ENCODE results near the gene KDR. TPM values are rescaled to one million over a fixed set of nuclear protein-coding genes. Genes with fewer than 3 reads are reported as not detected.

The KDR gene
- total RNA-seq, 1 donor from 2014 or later = 924 TPM

- no peak for DNase-seq (ENCODE audit: low spot score)
- Mint-ChIP-seq H3K27ac (ENCODE audit: unreplicated experiment) (peak overlapping the region; percentile 64), H3K9me3 (ENCODE audit: unreplicated experiment) (no peaks in the 10 kb centered on the region), H3K27me3 (ENCODE audit: unreplicated experiment) (peaks cover 6% of the 10 kb centered on the region), H3K4me3 (ENCODE audit: unreplicated experiment) (peak overlapping the region; percentile 71), H3K36me3 (ENCODE audit: low read depth, unreplicated experiment) (peaks cover 93% of the 10 kb centered on the region), H3K4me1 (ENCODE audit: unreplicated experiment) (peaks cover 92% of the 10 kb centered on the region)
- TF ChIP-seq, protein P1, sequence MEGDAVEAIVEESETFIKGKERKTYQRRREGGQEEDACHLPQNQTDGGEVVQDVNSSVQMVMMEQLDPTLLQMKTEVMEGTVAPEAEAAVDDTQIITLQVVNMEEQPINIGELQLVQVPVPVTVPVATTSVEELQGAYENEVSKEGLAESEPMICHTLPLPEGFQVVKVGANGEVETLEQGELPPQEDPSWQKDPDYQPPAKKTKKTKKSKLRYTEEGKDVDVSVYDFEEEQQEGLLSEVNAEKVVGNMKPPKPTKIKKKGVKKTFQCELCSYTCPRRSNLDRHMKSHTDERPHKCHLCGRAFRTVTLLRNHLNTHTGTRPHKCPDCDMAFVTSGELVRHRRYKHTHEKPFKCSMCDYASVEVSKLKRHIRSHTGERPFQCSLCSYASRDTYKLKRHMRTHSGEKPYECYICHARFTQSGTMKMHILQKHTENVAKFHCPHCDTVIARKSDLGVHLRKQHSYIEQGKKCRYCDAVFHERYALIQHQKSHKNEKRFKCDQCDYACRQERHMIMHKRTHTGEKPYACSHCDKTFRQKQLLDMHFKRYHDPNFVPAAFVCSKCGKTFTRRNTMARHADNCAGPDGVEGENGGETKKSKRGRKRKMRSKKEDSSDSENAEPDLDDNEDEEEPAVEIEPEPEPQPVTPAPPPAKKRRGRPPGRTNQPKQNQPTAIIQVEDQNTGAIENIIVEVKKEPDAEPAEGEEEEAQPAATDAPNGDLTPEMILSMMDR (IDR thresholded peaks at IDR 0.05; ENCODE audit: unreplicated experiment) = no peak
Observed at GRCh38 chr4:55086578-55086977, 38.8 kb downstream of the KDR start.

DNA sequence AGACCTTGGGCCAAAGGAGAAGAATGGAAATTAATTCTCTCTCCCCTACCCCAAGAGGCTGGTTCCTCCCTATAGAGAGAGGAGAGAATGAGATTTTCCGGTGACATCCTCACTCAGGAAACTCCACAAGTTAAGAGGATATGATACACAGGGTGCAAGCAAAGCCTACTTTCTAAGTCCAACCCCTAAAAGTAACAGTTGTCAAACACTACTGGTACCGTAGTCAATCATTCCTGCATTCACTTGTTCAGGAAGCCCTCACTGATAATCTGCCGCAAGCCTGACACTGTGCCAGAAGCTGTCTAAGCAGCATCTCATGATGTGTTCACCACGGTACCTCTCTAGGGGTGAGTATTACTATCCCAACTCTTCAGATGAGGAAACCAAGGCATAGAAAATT lies 41.7 kb downstream of the KDR start:
- Mint-ChIP-seq H3K4me1 (ENCODE audit: unreplicated experiment) (peaks cover 91% of the 10 kb centered on the region), H3K27me3 (ENCODE audit: unreplicated experiment) (peaks cover 17% of the 10 kb centered on the region), H3K9me3 (ENCODE audit: unreplicated experiment) (no peaks in the 10 kb centered on the region), H3K4me3 (ENCODE audit: unreplicated experiment) (peak overlapping the region; percentile 74), H3K27ac (ENCODE audit: unreplicated experiment) (peak overlapping the region; percentile 53), H3K36me3 (ENCODE audit: low read depth, unreplicated experiment) (peaks cover 95% of the 10 kb centered on the region)
- no peak for DNase-seq (ENCODE audit: low spot score)
- TF ChIP-seq, protein P1 (IDR thresholded peaks at IDR 0.05; ENCODE audit: unreplicated experiment) = no peak

DNA sequence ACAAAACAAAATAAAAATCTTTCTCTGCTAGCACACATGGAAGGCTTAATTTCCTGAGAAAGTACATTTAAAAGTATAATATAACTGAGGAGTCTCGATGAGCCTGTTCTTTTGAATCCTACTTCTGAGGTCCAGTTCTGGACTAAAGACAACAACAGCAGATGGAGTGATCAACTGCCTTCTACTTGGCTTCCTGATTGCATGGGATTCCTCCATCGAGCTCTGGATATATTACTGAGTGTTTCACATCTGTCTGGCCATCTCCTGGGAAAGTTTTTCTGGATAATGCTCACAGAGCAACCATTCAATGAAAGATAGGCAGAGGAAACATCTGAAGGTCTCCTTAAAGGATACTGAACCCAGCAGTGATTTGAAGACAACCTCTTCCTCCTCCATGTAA lies 42.6 kb downstream of the KDR start:
- no peak for DNase-seq (ENCODE audit: low spot score)
- Mint-ChIP-seq H3K27ac (ENCODE audit: unreplicated experiment) (peak overlapping the region; percentile 53), H3K4me1 (ENCODE audit: unreplicated experiment) (peaks cover 84% of the 10 kb centered on the region), H3K9me3 (ENCODE audit: unreplicated experiment) (no peaks in the 10 kb centered on the region), H3K36me3 (ENCODE audit: low read depth, unreplicated experiment) (peaks cover 90% of the 10 kb centered on the region), H3K4me3 (ENCODE audit: unreplicated experiment) (peak overlapping the region; percentile 65), H3K27me3 (ENCODE audit: unreplicated experiment) (peaks cover 17% of the 10 kb centered on the region)
- TF ChIP-seq, protein P1 (IDR thresholded peaks at IDR 0.05; ENCODE audit: unreplicated experiment) = no peak

- peak overlapping the region; percentile 75 for H3K4me3 Mint-ChIP-seq (ENCODE audit: unreplicated experiment)
- peaks cover 19% of the 10 kb centered on the region for H3K27me3 Mint-ChIP-seq (ENCODE audit: unreplicated experiment)
- TF ChIP-seq, protein P1 (IDR thresholded peaks at IDR 0.05; ENCODE audit: unreplicated experiment) = no peak
- DNase-seq (ENCODE audit: low spot score) = no peak
- peak overlapping the region; percentile 52 for H3K27ac Mint-ChIP-seq (ENCODE audit: unreplicated experiment)
- peaks cover 74% of the 10 kb centered on the region for H3K4me1 Mint-ChIP-seq (ENCODE audit: unreplicated experiment)
- no peaks in the 10 kb centered on the region for H3K9me3 Mint-ChIP-seq (ENCODE audit: unreplicated experiment)
- H3K36me3 Mint-ChIP-seq (ENCODE audit: low read depth, unreplicated experiment) = peaks cover 67% of the 10 kb centered on the region
Observed at GRCh38 chr4:55080174-55080865, 45.1 kb downstream of the KDR start.

DNA sequence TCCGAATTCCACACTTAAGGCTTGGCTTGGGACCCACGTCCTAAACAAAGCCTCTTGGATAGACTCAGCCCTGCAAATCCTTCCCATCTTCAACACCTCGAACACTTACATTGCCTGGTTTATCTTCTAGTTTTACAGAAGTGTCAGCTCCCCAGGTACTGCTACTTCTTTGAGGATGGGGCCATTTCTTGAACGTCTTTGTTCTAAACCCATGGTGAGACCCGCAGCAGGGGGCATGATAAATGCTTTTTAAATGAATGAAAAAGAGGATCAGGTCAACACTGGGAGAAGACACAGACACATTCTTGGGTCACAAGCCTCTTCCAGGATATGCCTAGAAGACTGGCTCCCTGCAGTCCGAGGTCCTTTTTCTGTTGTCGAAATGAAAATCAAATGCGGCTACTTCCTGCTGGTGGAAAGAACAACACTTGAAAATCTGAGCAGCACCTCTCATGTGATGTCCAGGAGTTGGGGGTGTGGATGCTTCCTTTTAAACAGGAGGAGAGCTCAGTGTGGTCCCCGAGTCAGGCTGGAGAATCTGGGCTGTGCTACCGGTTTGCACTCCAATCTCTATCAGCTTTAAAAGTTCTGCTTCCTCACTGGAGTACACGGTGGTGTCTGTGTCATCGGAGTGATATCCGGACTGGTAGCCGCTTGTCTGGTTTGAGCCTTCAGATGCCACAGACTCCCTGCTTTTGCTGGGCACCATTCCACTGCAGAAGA lies 45.8 kb downstream of the KDR start:
- no peak for DNase-seq (ENCODE audit: low spot score)
- peaks cover 17% of the 10 kb centered on the region for H3K27me3 Mint-ChIP-seq (ENCODE audit: unreplicated experiment)
- peaks cover 67% of the 10 kb centered on the region for H3K4me1 Mint-ChIP-seq (ENCODE audit: unreplicated experiment)
- peaks cover 60% of the 10 kb centered on the region for H3K36me3 Mint-ChIP-seq (ENCODE audit: low read depth, unreplicated experiment)
- no peaks in the 10 kb centered on the region for H3K9me3 Mint-ChIP-seq (ENCODE audit: unreplicated experiment)
- H3K27ac Mint-ChIP-seq (ENCODE audit: unreplicated experiment) = peak overlapping the region; percentile 95
- TF ChIP-seq, protein P1 (IDR thresholded peaks at IDR 0.05; ENCODE audit: unreplicated experiment) = no peak
- peak overlapping the region; percentile 75 for H3K4me3 Mint-ChIP-seq (ENCODE audit: unreplicated experiment)

Measured in endothelial cell (in vitro differentiated cells).